Activated CD8-positive, alpha-beta memory T cell treated with anti-CD3 and anti-CD28 coated beads, Interleukin-2, amount 10 ng/mL, durations not matched to agents 7 days and 5 days (primary cell): ENCODE measurements around the gene PCSK2. TPM values are rescaled to one million over a fixed set of nuclear protein-coding genes. Genes with fewer than 3 reads are reported as not detected.

Experiments used
- ATAC-seq: fragments of 150-1000 bp; cut with Tn5 transposase; one replicate; pipeline ENCODE4 v1.10.0; 2021; ENCODE audit warnings: moderate library complexity
- CTCF ChIA-PET: fragments of 350-600 bp; sonication (Branson Sonifier 250); formaldehyde crosslinking; loops from one replicate; lab custom pipeline; 2021; ENCODE audit warnings: antibody characterized with exemption; lab: Charles Lee
- DNase-seq: peaks from one replicate; pipeline ENCODE4 v3.0.0-alpha.2; 2020
- H3K27ac Mint-ChIP-seq: one replicate; pipeline ENCODE4 v1.8.0; 2021; ENCODE audit warnings: mild to moderate bottlenecking, mixed read lengths
- H3K27me3 Mint-ChIP-seq: one replicate; pipeline ENCODE4 v1.8.0; 2021; ENCODE audit warnings: mixed read lengths
- H3K36me3 Mint-ChIP-seq: one replicate; pipeline ENCODE4 v1.8.0; 2021; ENCODE audit warnings: mild to moderate bottlenecking, mixed read lengths
- H3K4me1 Mint-ChIP-seq: one replicate; pipeline ENCODE4 v1.8.0; 2021; ENCODE audit warnings: mixed read lengths
- H3K4me3 Mint-ChIP-seq: one replicate; pipeline ENCODE4 v1.8.0; 2021; ENCODE audit warnings: mild to moderate bottlenecking, moderate library complexity, mixed read lengths
- H3K9me3 Mint-ChIP-seq: one replicate; pipeline ENCODE4 v1.8.0; 2022; ENCODE audit warnings: low read depth, mixed read lengths
- total RNA-seq, 2 experiments: library from RNA; stranded (reverse); gene quantifications; one replicate each; pipeline ENCODE4 v1.2.3, GENCODE V29; 2021

The PCSK2 gene
- total RNA-seq, 2 experiments from 2014 or later, result not detected

DNA sequence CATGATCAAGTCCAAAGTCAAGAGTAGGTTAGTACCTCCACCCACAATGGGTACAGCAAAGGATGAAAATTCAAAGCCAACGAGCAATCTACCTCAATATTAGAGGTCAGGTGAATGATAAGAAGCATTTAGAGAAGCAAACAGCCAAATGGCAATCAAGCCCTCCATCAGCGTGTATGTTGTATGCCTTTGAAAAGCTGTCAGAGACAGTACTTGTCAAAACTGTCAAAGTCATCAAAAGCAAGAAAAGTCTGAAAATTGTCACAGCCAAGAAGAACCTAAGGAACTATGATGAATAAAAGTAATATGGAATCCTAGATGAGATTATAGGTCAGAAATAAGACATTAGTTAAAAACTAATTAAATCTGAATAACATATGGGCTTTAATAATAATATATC lies 99.3 kb downstream of the PCSK2 start:
- Mint-ChIP-seq H3K4me1 (no peaks in the 10 kb centered on the region), H3K4me3 (no peak overlapping the region), H3K27ac (no peak overlapping the region), H3K27me3 (peaks cover 10% of the 10 kb centered on the region), H3K36me3 (no peaks in the 10 kb centered on the region), H3K9me3 (no peaks in the 10 kb centered on the region)
- DNase-seq (no peak), ATAC-seq (no peak)
- CTCF ChIA-PET, result no interaction called here

DNA sequence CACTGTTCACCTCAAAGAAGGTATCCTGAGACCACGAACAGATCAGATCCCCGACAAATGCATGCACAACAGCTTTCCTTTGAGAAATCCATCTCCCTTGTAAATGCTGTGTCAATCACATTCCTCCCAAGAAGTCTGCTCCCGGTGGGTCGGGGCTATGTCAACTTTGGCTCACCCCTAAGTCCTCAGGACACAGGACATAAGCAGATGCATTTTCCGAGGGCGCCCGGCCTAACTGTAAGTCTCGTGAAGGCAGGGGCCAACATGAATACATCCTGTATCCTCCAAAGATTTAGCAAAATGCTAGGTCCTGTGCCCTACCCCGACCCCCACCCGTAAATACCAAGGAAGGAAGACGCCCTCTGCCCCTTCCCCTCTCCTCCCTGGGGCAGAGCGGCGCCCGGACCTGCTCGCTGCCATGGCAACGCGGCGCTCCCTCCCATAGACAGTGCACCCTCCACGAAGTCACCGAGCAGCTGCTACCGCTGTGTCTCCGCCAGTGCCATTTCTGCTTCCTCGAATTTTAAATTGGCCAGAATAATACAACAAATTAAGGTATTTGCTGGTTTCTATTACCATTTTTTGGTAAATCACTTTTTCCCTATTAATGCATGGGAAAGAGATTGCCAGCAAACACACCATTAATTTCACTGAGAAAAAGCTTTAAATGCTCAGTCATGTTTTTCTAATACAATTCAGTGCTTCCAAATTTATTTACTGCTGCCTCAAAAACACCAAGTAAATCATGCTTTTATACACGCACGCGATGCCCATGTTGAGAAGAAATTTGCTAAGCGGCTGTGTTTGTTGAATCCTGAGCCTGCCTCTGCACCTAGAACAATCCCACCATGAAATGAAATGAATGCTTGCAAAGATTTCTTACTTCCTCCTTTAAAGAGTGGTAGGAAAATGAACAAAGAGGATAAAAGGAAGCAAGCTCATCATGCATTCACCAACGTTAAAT lies 100.6 kb downstream of the PCSK2 start:
- Mint-ChIP-seq H3K36me3 (no peaks in the 10 kb centered on the region), H3K4me1 (no peaks in the 10 kb centered on the region), H3K4me3 (no peak overlapping the region), H3K27me3 (peaks cover 10% of the 10 kb centered on the region), H3K9me3 (no peaks in the 10 kb centered on the region), H3K27ac (no peak overlapping the region)
- ATAC-seq, result no peak
- CTCF ChIA-PET, result no interaction called here
- no peak for DNase-seq

DNA sequence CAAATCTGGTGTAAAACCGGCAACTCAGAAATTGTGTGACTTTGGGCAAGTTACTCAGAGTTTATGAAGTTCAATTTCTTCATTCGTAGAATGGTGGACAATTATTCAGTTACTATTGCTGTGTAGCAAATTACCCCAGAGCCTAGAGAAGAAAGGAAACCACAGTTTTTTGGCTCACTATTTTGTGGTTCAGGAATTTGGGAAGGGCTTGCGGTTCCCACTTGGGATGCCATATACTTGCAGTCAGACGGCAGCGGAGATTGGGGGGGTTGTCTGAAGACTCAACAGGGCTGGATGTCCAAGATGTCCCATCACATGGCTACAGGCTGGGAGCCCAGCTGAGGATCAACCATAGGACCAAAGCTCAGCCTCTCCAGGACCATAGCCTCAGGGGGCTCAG lies 108.1 kb downstream of the PCSK2 start:
- Mint-ChIP-seq H3K4me1 (no peaks in the 10 kb centered on the region), H3K4me3 (no peak overlapping the region), H3K27me3 (no peaks in the 10 kb centered on the region), H3K27ac (no peak overlapping the region), H3K36me3 (no peaks in the 10 kb centered on the region), H3K9me3 (no peaks in the 10 kb centered on the region)
- DNase-seq (no peak), ATAC-seq (no peak)
- CTCF ChIA-PET, result no interaction called here

DNA sequence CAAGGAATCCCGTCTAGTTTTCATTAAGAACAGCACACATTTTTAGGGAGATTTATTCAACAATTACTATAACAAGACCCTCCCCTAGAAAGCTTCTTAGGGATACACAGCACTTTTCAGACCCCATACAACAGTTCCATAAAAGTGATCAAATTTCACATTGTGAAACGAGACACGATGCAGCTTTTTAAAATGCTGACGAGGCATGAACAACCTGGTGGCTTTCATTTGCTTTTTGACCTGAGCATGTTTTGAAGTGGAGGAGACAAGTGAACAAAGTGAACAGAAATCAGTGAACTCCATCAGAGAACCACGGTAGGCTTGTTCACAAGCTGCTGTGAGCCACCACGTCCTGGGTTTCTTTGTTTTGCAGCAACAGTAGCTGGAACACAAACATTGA lies 112.2 kb downstream of the PCSK2 start:
- H3K36me3 Mint-ChIP-seq, result no peaks in the 10 kb centered on the region

DNA sequence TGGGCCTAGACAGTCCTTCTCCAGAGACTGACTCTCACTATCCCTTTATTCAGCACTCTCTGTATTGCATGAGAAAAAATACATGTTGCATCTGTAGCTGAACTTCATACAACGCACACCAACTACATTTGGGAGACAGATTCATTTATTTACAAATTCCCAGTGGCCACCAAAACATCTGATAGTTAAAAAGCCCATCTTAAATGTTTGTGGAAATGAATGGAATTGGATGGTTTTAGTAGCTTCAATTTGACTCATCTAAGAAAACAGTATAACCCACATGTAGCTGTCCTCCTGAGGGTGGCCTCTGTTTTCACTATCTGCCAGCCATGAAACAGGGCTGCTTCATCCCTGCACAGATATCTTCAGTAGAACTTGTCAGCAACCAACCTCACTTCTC lies 116.3 kb downstream of the PCSK2 start:
- DNase-seq (no peak), ATAC-seq (no peak)
- no peaks in the 10 kb centered on the region for H3K27me3 Mint-ChIP-seq
- no peaks in the 10 kb centered on the region for H3K9me3 Mint-ChIP-seq
- H3K27ac Mint-ChIP-seq, result no peak overlapping the region
- CTCF ChIA-PET, result no interaction called here
- H3K4me3 Mint-ChIP-seq, result no peak overlapping the region
- H3K4me1 Mint-ChIP-seq, result no peaks in the 10 kb centered on the region
- no peaks in the 10 kb centered on the region for H3K36me3 Mint-ChIP-seq

More for the DNA sequence above, 112.2 kb downstream of the PCSK2 start:
- Mint-ChIP-seq H3K9me3 (no peaks in the 10 kb centered on the region), H3K4me3 (no peak overlapping the region), H3K27me3 (no peaks in the 10 kb centered on the region), H3K4me1 (no peaks in the 10 kb centered on the region), H3K27ac (no peak overlapping the region)
- no peak for DNase-seq
- no peak for ATAC-seq
- CTCF ChIA-PET, result no interaction called here

DNA sequence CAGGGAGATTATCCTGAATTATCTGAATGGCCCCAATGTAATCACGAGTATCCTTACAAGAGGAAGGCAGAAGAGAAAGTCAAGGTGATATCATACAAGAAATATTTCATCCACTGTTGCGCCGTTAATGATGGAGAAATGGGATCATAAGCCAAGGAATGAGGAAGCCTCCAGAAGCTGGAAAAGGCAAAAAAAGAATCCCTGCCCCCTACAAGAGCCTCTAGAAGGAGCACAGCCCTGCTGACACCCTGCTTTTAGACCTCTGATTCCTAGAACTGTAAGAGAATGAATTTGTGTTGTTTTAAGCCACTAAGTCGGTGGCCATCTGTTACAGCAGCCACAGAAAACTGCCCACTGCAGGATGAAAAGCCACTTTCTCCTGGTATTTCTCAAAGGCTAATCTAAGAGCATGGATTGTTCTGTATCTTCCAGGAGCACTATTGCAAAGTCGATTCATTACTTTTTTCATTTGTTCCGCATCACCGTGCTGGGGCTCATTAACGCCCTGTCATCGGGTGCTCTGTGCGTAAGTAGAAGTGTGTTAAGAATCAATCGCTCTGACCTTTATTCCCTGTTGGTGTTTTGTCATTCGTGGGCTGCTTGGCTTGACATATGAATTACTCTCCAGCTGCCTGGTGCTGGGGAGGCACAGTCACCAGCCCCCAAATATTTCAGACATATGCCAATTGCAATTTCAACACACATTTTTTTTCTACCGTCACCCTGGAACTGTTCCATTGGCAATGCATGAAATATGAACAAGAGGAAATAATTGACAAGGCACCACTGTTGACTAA lies 117.0 kb downstream of the PCSK2 start:
- Mint-ChIP-seq H3K9me3 (no peaks in the 10 kb centered on the region), H3K36me3 (no peaks in the 10 kb centered on the region), H3K27ac (no peak overlapping the region), H3K4me1 (no peaks in the 10 kb centered on the region), H3K4me3 (no peak overlapping the region), H3K27me3 (no peaks in the 10 kb centered on the region)
- ATAC-seq, result no peak
- no peak for DNase-seq
- CTCF ChIA-PET, result no interaction called here

DNA sequence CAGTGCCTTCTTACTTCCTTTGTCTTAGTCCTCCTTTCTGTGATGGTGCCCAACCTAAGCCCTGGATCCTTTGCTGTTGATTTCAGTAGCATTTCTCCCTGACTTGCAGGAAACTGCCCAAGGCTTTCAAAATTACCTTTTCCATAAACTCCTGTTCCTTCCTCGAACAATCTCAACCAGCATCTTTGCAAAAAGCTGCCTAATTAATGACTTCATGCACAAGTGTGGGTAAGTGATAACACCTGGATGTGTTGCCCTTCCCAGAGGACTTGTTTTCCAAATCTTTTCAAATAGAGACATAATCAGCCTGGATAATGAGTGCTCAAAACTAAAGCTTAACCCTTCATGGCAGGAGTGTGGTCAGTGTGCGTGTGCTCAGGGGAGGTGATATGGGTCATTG lies 118.0 kb downstream of the PCSK2 start:
- Mint-ChIP-seq H3K27ac (no peak overlapping the region), H3K36me3 (no peaks in the 10 kb centered on the region), H3K27me3 (no peaks in the 10 kb centered on the region), H3K4me1 (no peaks in the 10 kb centered on the region), H3K9me3 (no peaks in the 10 kb centered on the region), H3K4me3 (no peak overlapping the region)
- DNase-seq (no peak), ATAC-seq (no peak)
- CTCF ChIA-PET, result no interaction called here

DNA sequence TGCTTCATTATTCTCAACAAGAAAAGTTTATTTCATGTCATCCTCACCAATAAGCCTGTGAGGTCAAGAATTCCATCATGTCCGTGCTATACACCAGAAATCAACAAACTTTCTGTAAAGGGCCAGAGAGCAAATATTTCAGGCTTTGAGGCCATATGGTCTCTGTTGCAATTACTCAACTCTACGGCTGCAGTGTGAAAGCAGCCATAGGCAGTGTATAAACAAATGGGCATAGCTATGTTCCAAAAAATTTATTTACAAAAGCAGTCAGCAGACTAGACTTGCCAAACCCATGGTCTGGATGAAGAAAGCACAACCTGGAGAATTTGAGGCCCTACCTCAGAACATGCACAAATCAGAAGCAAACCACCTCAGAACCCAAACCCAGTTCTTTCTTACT lies 118.5 kb downstream of the PCSK2 start:
- H3K36me3 Mint-ChIP-seq, result no peaks in the 10 kb centered on the region
- no peaks in the 10 kb centered on the region for H3K4me1 Mint-ChIP-seq
- H3K4me3 Mint-ChIP-seq, result no peak overlapping the region
- H3K27ac Mint-ChIP-seq, result no peak overlapping the region
- CTCF ChIA-PET, result no interaction called here
- H3K9me3 Mint-ChIP-seq, result no peaks in the 10 kb centered on the region
- DNase-seq (no peak), ATAC-seq (no peak)
- H3K27me3 Mint-ChIP-seq, result no peaks in the 10 kb centered on the region

DNA sequence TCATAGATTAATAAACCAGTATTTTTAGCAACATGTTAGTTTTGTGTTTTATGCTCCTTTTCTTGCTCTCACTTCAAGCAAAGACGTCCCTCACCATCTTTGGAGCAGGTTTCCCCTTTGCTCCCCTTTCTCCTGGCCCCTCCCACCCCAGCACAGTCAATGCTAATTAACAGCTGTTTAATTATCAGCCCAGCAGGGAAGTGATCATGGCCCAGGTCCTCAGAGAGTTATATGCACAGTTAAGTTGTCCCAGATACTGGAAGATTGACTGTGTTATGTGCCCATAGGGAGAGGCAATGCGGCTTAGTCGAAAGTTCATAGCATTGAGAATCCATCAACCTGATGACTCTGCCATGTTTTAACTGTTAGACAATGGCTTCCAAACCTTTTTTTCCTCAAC lies 123.5 kb downstream of the PCSK2 start:
- no peaks in the 10 kb centered on the region for H3K27me3 Mint-ChIP-seq
- CTCF ChIA-PET, result no interaction called here
- H3K9me3 Mint-ChIP-seq, result no peaks in the 10 kb centered on the region
- DNase-seq (no peak), ATAC-seq (no peak)
- H3K27ac Mint-ChIP-seq, result no peak overlapping the region
- no peaks in the 10 kb centered on the region for H3K4me1 Mint-ChIP-seq
- H3K4me3 Mint-ChIP-seq, result no peak overlapping the region
- no peaks in the 10 kb centered on the region for H3K36me3 Mint-ChIP-seq

DNA sequence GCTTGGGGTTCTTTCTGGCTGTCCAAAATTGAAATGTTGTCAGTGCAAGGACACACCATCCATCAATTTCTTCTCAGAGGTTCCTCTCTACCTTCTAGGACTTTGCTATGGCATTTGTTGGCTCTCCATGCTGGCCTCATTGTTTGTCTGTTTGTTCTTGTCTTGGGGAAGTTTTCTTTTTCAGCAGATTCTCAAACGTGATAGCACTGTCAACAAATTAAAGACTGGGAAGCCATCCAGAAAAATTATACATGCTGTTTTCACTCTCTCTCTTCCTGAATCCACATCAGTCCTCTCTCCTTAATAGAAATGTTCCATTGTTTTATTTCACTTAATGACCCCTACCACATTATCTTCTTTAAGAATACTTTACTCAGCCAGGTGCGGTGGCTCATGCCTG lies 130.4 kb downstream of the PCSK2 start:
- no peak for DNase-seq
- Mint-ChIP-seq H3K36me3 (no peaks in the 10 kb centered on the region), H3K27ac (no peak overlapping the region), H3K27me3 (no peaks in the 10 kb centered on the region), H3K4me3 (no peak overlapping the region), H3K9me3 (no peaks in the 10 kb centered on the region), H3K4me1 (no peaks in the 10 kb centered on the region)
- ATAC-seq, result no peak
- CTCF ChIA-PET, result no interaction called here

DNA sequence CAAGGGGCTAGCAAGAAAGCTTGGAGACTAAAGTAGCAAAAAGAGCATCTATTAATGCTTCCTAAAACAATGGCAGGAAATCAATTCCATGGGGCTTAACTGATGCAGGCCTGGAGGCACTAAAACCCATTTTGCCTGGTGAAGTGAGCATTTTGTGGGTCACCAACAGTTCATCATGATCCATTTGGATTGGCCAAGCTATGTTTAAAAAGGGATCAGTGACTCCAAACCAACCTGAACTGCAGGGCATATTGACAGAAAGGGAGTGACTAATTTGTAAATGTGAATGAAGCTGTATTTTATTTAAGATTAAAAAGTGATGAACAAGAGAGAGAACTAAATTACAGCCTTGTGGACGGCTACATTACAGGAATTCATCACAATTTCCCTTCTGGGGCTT lies 132.0 kb downstream of the PCSK2 start:
- ATAC-seq, result no peak

DNA sequence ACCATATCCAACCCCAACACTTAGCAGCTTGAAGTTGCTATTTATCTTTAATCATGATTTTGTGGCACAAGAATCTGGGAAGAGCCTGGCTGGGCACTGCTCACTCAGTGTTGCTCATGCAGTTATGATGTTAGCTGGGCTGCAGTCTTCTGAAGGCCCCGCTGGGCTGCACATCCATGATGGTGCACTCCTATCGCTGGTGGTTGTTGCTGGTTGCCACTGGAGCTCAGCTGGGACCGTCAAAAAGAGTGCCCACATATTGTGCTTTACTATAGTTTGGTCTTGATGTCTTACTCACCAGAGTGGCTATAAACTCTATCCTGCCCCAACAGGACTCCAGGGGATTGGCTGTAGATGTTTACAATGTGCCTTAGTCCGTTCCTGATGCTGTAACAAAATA lies 137.8 kb downstream of the PCSK2 start:
- CTCF ChIA-PET, result no interaction called here
- no peak overlapping the region for H3K4me3 Mint-ChIP-seq
- no peaks in the 10 kb centered on the region for H3K27me3 Mint-ChIP-seq
- H3K9me3 Mint-ChIP-seq, result no peaks in the 10 kb centered on the region
- H3K4me1 Mint-ChIP-seq, result no peaks in the 10 kb centered on the region
- DNase-seq (no peak), ATAC-seq (no peak)
- H3K27ac Mint-ChIP-seq, result no peak overlapping the region
- no peaks in the 10 kb centered on the region for H3K36me3 Mint-ChIP-seq

More for the DNA sequence above, 132.0 kb downstream of the PCSK2 start:
- Mint-ChIP-seq H3K27ac (no peak overlapping the region), H3K9me3 (no peaks in the 10 kb centered on the region), H3K4me3 (no peak overlapping the region), H3K27me3 (no peaks in the 10 kb centered on the region), H3K4me1 (no peaks in the 10 kb centered on the region), H3K36me3 (no peaks in the 10 kb centered on the region)
- no peak for DNase-seq
- CTCF ChIA-PET, result no interaction called here

DNA sequence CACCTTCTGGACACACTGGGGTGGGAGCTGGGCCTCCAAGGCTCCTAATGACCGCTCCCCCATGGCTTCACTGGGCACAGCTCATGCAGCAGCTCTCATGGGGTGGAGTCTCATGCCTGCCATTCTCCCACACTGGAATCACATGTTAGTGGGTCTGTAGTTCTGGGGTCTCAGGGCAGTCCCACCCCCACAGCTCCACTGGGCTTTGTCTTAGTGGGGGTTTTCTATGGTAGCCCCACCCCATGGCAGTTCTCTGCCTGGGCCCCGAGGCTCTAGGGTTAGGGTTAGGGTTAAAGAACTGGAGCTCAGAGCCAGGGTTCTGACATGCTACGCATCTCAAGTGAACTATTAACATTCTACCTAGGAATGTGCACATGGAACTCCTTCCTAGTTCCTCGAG lies 139.0 kb downstream of the PCSK2 start:
- no peak overlapping the region for H3K4me3 Mint-ChIP-seq
- no peak for DNase-seq
- ATAC-seq, result no peak
- no peaks in the 10 kb centered on the region for H3K36me3 Mint-ChIP-seq
- H3K9me3 Mint-ChIP-seq, result no peaks in the 10 kb centered on the region
- no peak overlapping the region for H3K27ac Mint-ChIP-seq
- peaks cover 2% of the 10 kb centered on the region for H3K27me3 Mint-ChIP-seq
- CTCF ChIA-PET, result no interaction called here
- H3K4me1 Mint-ChIP-seq, result no peaks in the 10 kb centered on the region

DNA sequence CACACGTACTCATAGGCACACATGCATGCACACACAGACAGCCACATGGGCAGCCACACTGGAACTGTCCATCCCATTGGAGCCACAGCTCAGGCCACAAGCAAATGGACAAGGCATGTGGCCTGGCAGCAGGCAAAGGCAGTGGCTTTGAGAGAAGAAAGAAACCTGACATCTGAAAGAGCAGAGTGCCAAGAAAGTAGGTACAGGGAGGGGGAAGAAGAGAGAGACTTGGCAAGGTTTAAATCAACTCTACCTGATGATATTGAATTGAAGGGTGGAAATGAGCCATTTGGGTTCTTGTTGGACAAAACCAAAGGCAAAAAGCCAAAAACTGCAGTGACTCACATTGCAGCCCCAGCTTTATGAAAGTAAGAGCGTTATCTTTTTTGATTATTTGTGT lies 142.7 kb downstream of the PCSK2 start:
- H3K27ac Mint-ChIP-seq, result no peak overlapping the region
- no peaks in the 10 kb centered on the region for H3K9me3 Mint-ChIP-seq
- ATAC-seq (no peak), DNase-seq (no peak)
- no peaks in the 10 kb centered on the region for H3K36me3 Mint-ChIP-seq
- H3K27me3 Mint-ChIP-seq, result peaks cover 2% of the 10 kb centered on the region
- H3K4me3 Mint-ChIP-seq, result no peak overlapping the region
- CTCF ChIA-PET, result no interaction called here
- H3K4me1 Mint-ChIP-seq, result no peaks in the 10 kb centered on the region
